Limb (tissue), 2 donors: ENCODE measurements around the gene ENAH.
A peak's percentile ranks its signal among the peaks of the same experiment; 100 is the strongest.

Experiments
- DNase-seq, 2 donors: peaks; one replicate each; pipeline ENCODE4 v3.0.0-alpha.2; 2016; ENCODE audit errors: extremely low spot score in 2 of 2

Gene ENAH

GRCh38 chr1:225567789-225568188 lies 85.1 kb downstream of the ENAH start:
- DNase-seq: no peak

GRCh38 chr1:225565847-225566246 lies 87.1 kb downstream of the ENAH start:
- no peak for DNase-seq

GRCh38 chr1:225561675-225562074 lies 91.2 kb downstream of the ENAH start:
- DNase-seq: no peak

GRCh38 chr1:225559902-225560301 lies 93.0 kb downstream of the ENAH start:
- no peak for DNase-seq

- no peak for DNase-seq
These were observed 93.6 kb downstream of the ENAH start for GRCh38 chr1:225559326-225559725.

GRCh38 chr1:225556694-225557093 lies 96.2 kb downstream of the ENAH start:
- DNase-seq: no peak

- no peak for DNase-seq
These were observed 97.1 kb downstream of the ENAH start for GRCh38 chr1:225555821-225556220.

- DNase-seq: peak in 1 of 2 donors; percentile 36
These were observed 98.6 kb downstream of the ENAH start for GRCh38 chr1:225554216-225554812.

- no peak for DNase-seq
These were observed 103.1 kb downstream of the ENAH start for GRCh38 chr1:225549821-225550220.

GRCh38 chr1:225548140-225548857 lies 104.6 kb downstream of the ENAH start:
- no peak for DNase-seq

GRCh38 chr1:225545649-225546048 lies 107.3 kb downstream of the ENAH start:
- DNase-seq: no peak

GRCh38 chr1:225544924-225545323 lies 108.0 kb downstream of the ENAH start:
- DNase-seq: no peak

GRCh38 chr1:225544263-225544662 lies 108.7 kb downstream of the ENAH start:
- DNase-seq: no peak

GRCh38 chr1:225543350-225543749 lies 109.6 kb downstream of the ENAH start:
- DNase-seq: no peak

GRCh38 chr1:225541383-225541782 lies 111.5 kb downstream of the ENAH start:
- DNase-seq: no peak

- DNase-seq: no peak
These were observed 113.3 kb downstream of the ENAH start for GRCh38 chr1:225539575-225539974.

GRCh38 chr1:225539069-225539468 lies 113.9 kb downstream of the ENAH start:
- DNase-seq: no peak

GRCh38 chr1:225537554-225538251 lies 115.2 kb downstream of the ENAH start:
- DNase-seq: no peak

- DNase-seq: no peak
These were observed 117.6 kb downstream of the ENAH start for GRCh38 chr1:225535280-225535679.

- DNase-seq: no peak
These were observed 118.2 kb downstream of the ENAH start for GRCh38 chr1:225534772-225535171.

- DNase-seq: no peak
These were observed 118.8 kb downstream of the ENAH start for GRCh38 chr1:225534135-225534534.

- no peak for DNase-seq
These were observed 119.7 kb downstream of the ENAH start for GRCh38 chr1:225533238-225533637.
